ENCODE measurements around the gene ZNF609.

ZNF609 gene

GRCh38 chr15:64502551-64502950, 42.2 kb downstream of the ZNF609 start:
- no peak for DNase-seq (ENCODE audit: low spot score)

GRCh38 chr15:64503197-64503596, 42.8 kb downstream of the ZNF609 start:
- DNase-seq (ENCODE audit: low spot score) = no peak

GRCh38 chr15:64503640-64504039, 43.3 kb downstream of the ZNF609 start:
- no peak for DNase-seq (ENCODE audit: low spot score)

- no peak for DNase-seq (ENCODE audit: low spot score)
Measured at GRCh38 chr15:64507293-64507802, 47.0 kb downstream of the ZNF609 start.

- no peak for DNase-seq (ENCODE audit: low spot score)
Measured at GRCh38 chr15:64507845-64508244, 47.5 kb downstream of the ZNF609 start.

- no peak for DNase-seq (ENCODE audit: low spot score)
Measured at GRCh38 chr15:64513823-64514222, 53.4 kb downstream of the ZNF609 start.

GRCh38 chr15:64515196-64515595, 54.8 kb downstream of the ZNF609 start:
- DNase-seq (ENCODE audit: low spot score) = no peak

GRCh38 chr15:64515825-64516224, 55.4 kb downstream of the ZNF609 start:
- DNase-seq (ENCODE audit: low spot score) = no peak

- DNase-seq (ENCODE audit: low spot score) = no peak
Measured at GRCh38 chr15:64519897-64520296, 59.5 kb downstream of the ZNF609 start.

- DNase-seq (ENCODE audit: low spot score) = no peak
Measured at GRCh38 chr15:64521201-64521600, 60.8 kb downstream of the ZNF609 start.

GRCh38 chr15:64521726-64522164, 61.4 kb downstream of the ZNF609 start:
- peak; percentile 36 for DNase-seq (ENCODE audit: low spot score)

- DNase-seq (ENCODE audit: low spot score) = no peak
Measured at GRCh38 chr15:64522226-64522823, 61.9 kb downstream of the ZNF609 start.

- no peak for DNase-seq (ENCODE audit: low spot score)
Measured at GRCh38 chr15:64523240-64523639, 62.9 kb downstream of the ZNF609 start.

- DNase-seq (ENCODE audit: low spot score) = peak; percentile 8
Measured at GRCh38 chr15:64524778-64525177, 64.4 kb downstream of the ZNF609 start.

GRCh38 chr15:64525828-64526530, 65.6 kb downstream of the ZNF609 start:
- DNase-seq (ENCODE audit: low spot score) = no peak

GRCh38 chr15:64527263-64527984, 67.0 kb downstream of the ZNF609 start:
- peak; percentile 49 for DNase-seq (ENCODE audit: low spot score)

- DNase-seq (ENCODE audit: low spot score) = no peak
Measured at GRCh38 chr15:64528871-64529270, 68.5 kb downstream of the ZNF609 start.

- peak; percentile 2 for DNase-seq (ENCODE audit: low spot score)
Measured at GRCh38 chr15:64530472-64530871, 70.1 kb downstream of the ZNF609 start.

GRCh38 chr15:64530918-64531317, 70.5 kb downstream of the ZNF609 start:
- DNase-seq (ENCODE audit: low spot score) = no peak

GRCh38 chr15:64532521-64533315, 72.3 kb downstream of the ZNF609 start:
- no peak for DNase-seq (ENCODE audit: low spot score)

GRCh38 chr15:64535460-64536243, 75.3 kb downstream of the ZNF609 start:
- DNase-seq (ENCODE audit: low spot score) = no peak

Data from COLO829 (cell line).